H9 (cell line): ENCODE measurements around the gene CAMK2N2. TPM values are rescaled to one million over a fixed set of nuclear protein-coding genes. Genes with fewer than 3 reads are reported as not detected.

Experiments
- DNase-seq: peaks from one replicate; pipeline ENCODE4 v3.0.0-alpha.2; 2017
- H2AFZ ChIP-seq: one replicate; pipeline ENCODE4 v1.6.1; 2013; ENCODE audit warnings: mild to moderate bottlenecking, low read length, control low read depth, moderate library complexity
- H2AK5ac ChIP-seq: 2 replicates; pipeline ENCODE4 v1.6.1; 2013; ENCODE audit warnings: low read length, control low read depth, mixed read lengths; ENCODE audit not compliant: insufficient read length
- H2BK120ac ChIP-seq: one replicate; pipeline ENCODE4 v1.6.1; 2013; ENCODE audit warnings: low read depth, mild to moderate bottlenecking, low read length, control low read depth, inconsistent platforms; ENCODE audit not compliant: poor library complexity, severe bottlenecking
- H2BK12ac ChIP-seq: 2 replicates; pipeline ENCODE4 v1.6.1; 2013; ENCODE audit warnings: low read length, control low read depth, mixed read lengths, low read depth; ENCODE audit not compliant: insufficient read length
- H2BK15ac ChIP-seq: 2 replicates; pipeline ENCODE4 v1.6.1; 2013; ENCODE audit warnings: low read depth, low read length, control low read depth
- H2BK20ac ChIP-seq: one replicate; pipeline ENCODE4 v1.6.1; 2013; ENCODE audit warnings: low read depth, mild to moderate bottlenecking, low read length, control low read depth, inconsistent platforms; ENCODE audit not compliant: poor library complexity, severe bottlenecking
- H2BK5ac ChIP-seq: 2 replicates; pipeline ENCODE4 v1.6.1; 2013; ENCODE audit warnings: low read length, control low read depth, mixed read lengths; ENCODE audit not compliant: insufficient read length
- H3K14ac ChIP-seq: 2 replicates; pipeline ENCODE4 v1.6.1; 2013; ENCODE audit warnings: low read length, control low read depth; ENCODE audit not compliant: insufficient read depth
- H3K18ac ChIP-seq: 2 replicates; pipeline ENCODE4 v1.6.1; 2013; ENCODE audit warnings: low read depth, mild to moderate bottlenecking, mixed read lengths, low read length, control low read depth; ENCODE audit not compliant: insufficient read length
- H3K23ac ChIP-seq: 2 replicates; pipeline ENCODE4 v1.6.1; 2013; ENCODE audit warnings: low read length, control low read depth, mixed read lengths, low read depth; ENCODE audit not compliant: insufficient read length
- H3K23me2 ChIP-seq: 2 replicates; pipeline ENCODE4 v1.6.1; 2013; ENCODE audit warnings: low read depth, mild to moderate bottlenecking, mixed read lengths, low read length, control low read depth; ENCODE audit not compliant: insufficient read length, poor library complexity, severe bottlenecking
- H3K27ac ChIP-seq: 2 replicates; pipeline ENCODE4 v1.5.1; 2013; ENCODE audit warnings: low read length, control low read depth, mixed read lengths, low read depth; ENCODE audit not compliant: insufficient read length
- H3K27me3 ChIP-seq: 2 replicates; pipeline ENCODE4 v1.6.1; 2013; ENCODE audit warnings: low read length, control low read depth, inconsistent platforms; ENCODE audit not compliant: insufficient read depth
- H3K4ac ChIP-seq: 2 replicates; pipeline ENCODE4 v1.6.1; 2013; ENCODE audit warnings: low read depth, mild to moderate bottlenecking, control low read depth, inconsistent platforms, low read length, moderate library complexity
- H3K4me1 ChIP-seq: 2 replicates; pipeline ENCODE4 v1.6.1; 2013; ENCODE audit warnings: low read length, control low read depth, inconsistent platforms; ENCODE audit not compliant: insufficient read depth
- H3K4me2 ChIP-seq: 2 replicates; pipeline ENCODE4 v1.6.1; 2013; ENCODE audit warnings: low read length, control low read depth, mixed read lengths; ENCODE audit not compliant: insufficient read length, insufficient read depth
- H3K56ac ChIP-seq: 2 replicates; pipeline ENCODE4 v1.6.1; 2013; ENCODE audit warnings: low read depth, mild to moderate bottlenecking, mixed read lengths, low read length, control low read depth; ENCODE audit not compliant: insufficient read length
- H3K79me1 ChIP-seq: 2 replicates; pipeline ENCODE4 v1.6.1; 2013; ENCODE audit warnings: low read depth, mild to moderate bottlenecking, moderate library complexity, low read length, control low read depth, inconsistent platforms; ENCODE audit not compliant: insufficient read depth, poor library complexity, severe bottlenecking
- H3K79me2 ChIP-seq: 2 replicates; pipeline ENCODE4 v1.6.1; 2013; ENCODE audit warnings: low read length, control low read depth, inconsistent platforms; ENCODE audit not compliant: insufficient read depth
- H3K9ac ChIP-seq: 2 replicates; pipeline ENCODE4 v1.6.1; 2013; ENCODE audit warnings: low read length, control low read depth, mixed read lengths; ENCODE audit not compliant: insufficient read length; ENCODE audit errors: extremely low read depth
- H3K9me3 ChIP-seq: one replicate; pipeline ENCODE4 v1.6.1; 2013; ENCODE audit warnings: low read depth, low read length, inconsistent platforms; ENCODE audit not compliant: control insufficient read depth
- H3T11ph ChIP-seq: one replicate; pipeline ENCODE4 v1.6.1; 2013; ENCODE audit warnings: mild to moderate bottlenecking, low read length, control low read depth, inconsistent platforms
- H4K20me1 ChIP-seq: one replicate; pipeline ENCODE4 v1.6.1; 2013; ENCODE audit not compliant: control insufficient read depth, insufficient read length, insufficient read depth
- H4K5ac ChIP-seq: 2 replicates; pipeline ENCODE4 v1.6.1; 2013; ENCODE audit warnings: low read depth, mild to moderate bottlenecking, mixed read lengths, low read length, control low read depth; ENCODE audit not compliant: insufficient read length
- H4K8ac ChIP-seq: replicated peaks from 2 replicates; pipeline ENCODE4 v1.6.1; 2013; ENCODE audit warnings: low read length, control low read depth, mixed read lengths, low read depth; ENCODE audit not compliant: insufficient read length
- H4K91ac ChIP-seq: 2 replicates; pipeline ENCODE4 v1.6.1; 2013; ENCODE audit warnings: low read depth, mild to moderate bottlenecking, moderate library complexity, mixed read lengths, low read length, control low read depth; ENCODE audit not compliant: insufficient read length
- H3K27ac Mint-ChIP-seq, 3 experiments: 2 replicates in 2 of 3; 3 replicates in 1 of 3; pipeline ENCODE4 v1.8.0; 2020 to 2021; ENCODE audit warnings: mixed read lengths in 3 of 3, mild to moderate bottlenecking in 1 of 3, moderate library complexity in 1 of 3
- H3K27me3 Mint-ChIP-seq: 2 replicates; pipeline ENCODE4 v1.8.0; 2021; ENCODE audit warnings: low read depth, mild to moderate bottlenecking, moderate library complexity, mixed read lengths
- H3K36me3 Mint-ChIP-seq, 3 experiments: 2 replicates in 2 of 3; 3 replicates in 1 of 3; pipeline ENCODE4 v1.8.0; 2020 to 2021; ENCODE audit warnings: low read depth in 3 of 3, mixed read lengths in 3 of 3; ENCODE audit not compliant: insufficient read depth in 1 of 3
- H3K4me1 Mint-ChIP-seq, 2 experiments: 2 replicates each; pipeline ENCODE4 v1.8.0; 2020; ENCODE audit warnings: mixed read lengths in 2 of 2
- H3K4me3 Mint-ChIP-seq, 2 experiments: 2 replicates in 1 of 2; 3 replicates in 1 of 2; pipeline ENCODE4 v1.8.0; 2020 to 2021; ENCODE audit warnings: mild to moderate bottlenecking in 2 of 2, mixed read lengths in 2 of 2, moderate library complexity in 1 of 2
- H3K9me3 Mint-ChIP-seq, 2 experiments: 2 replicates in 1 of 2; 3 replicates in 1 of 2; pipeline ENCODE4 v1.8.0; 2020; ENCODE audit warnings: mild to moderate bottlenecking in 2 of 2, mixed read lengths in 2 of 2, moderate library complexity in 1 of 2
- CTCF ChIP-seq: fragments of 200-600 bp; sonication (generic); conservative IDR thresholded peaks from 3 replicates; pipeline ENCODE4 v1.8.0; 2021; ENCODE audit warnings: antibody characterized with exemption, mild to moderate bottlenecking
- WGBS: extraction: QIAGEN DNeasy Blood & Tissue Kit; methylation state at CpG from one replicate; pipeline ENCODE4 v1.1.7; 2013; ENCODE audit warnings: missing lambda C conversion rate, low lambda C conversion rate, mixed read lengths; ENCODE audit not compliant: insufficient read length; ENCODE audit errors: extremely low coverage; 5-methylcytosine and 5-hydroxymethylcytosine counted together
- total RNA-seq: library from RNA; stranded (reverse); gene quantifications from 2 replicates; pipeline ENCODE4 v1.2.1, GENCODE V29; 2021

Gene CAMK2N2
- total RNA-seq, 1 experiment from 2014 or later: 12.6 TPM

- no peak overlapping the region for H4K5ac ChIP-seq
- TF ChIP-seq CTCF: no peak
- no peak overlapping the region for H2AK5ac ChIP-seq
- peaks cover 2 to 10% of the 10 kb centered on the region in 2 experiments for H3K4me1 Mint-ChIP-seq
- H3K27ac Mint-ChIP-seq: no peak overlapping the region; a peak in 1 of 7 replicates
- no peak overlapping the region for H3K4me2 ChIP-seq
- no peak overlapping the region for H2BK20ac ChIP-seq
- H3K9me3 Mint-ChIP-seq: no peaks in the 10 kb centered on the region
- no peak overlapping the region for H2AFZ ChIP-seq
- peak overlapping the region in 1 of 2 experiments; percentile 83; a peak in 1 of 5 replicates for H3K4me3 Mint-ChIP-seq
- H3K9me3 ChIP-seq: no peaks in the 10 kb centered on the region
- H2BK5ac ChIP-seq: no peak overlapping the region
- peaks cover 37% of the 10 kb centered on the region for H3K27me3 ChIP-seq
- H4K8ac ChIP-seq: no peak overlapping the region
- H3K79me2 ChIP-seq: no peaks in the 10 kb centered on the region
- H3K36me3 Mint-ChIP-seq: no peaks in the 10 kb centered on the region
- H3K27me3 Mint-ChIP-seq: peaks cover 60% of the 10 kb centered on the region
- no peak overlapping the region for H2BK120ac ChIP-seq
- no peak overlapping the region for H3T11ph ChIP-seq
- no peaks in the 10 kb centered on the region for H4K20me1 ChIP-seq
- H4K91ac ChIP-seq: no peak overlapping the region
- H3K56ac ChIP-seq: no peak overlapping the region
- no peak overlapping the region for H2BK15ac ChIP-seq
- no peak overlapping the region for H3K23ac ChIP-seq
- DNase-seq: no peak
- peaks cover 15% of the 10 kb centered on the region for H3K23me2 ChIP-seq
- H3K4ac ChIP-seq: no peak overlapping the region
- no peak overlapping the region for H3K27ac ChIP-seq
- no peaks in the 10 kb centered on the region for H3K79me1 ChIP-seq
- H3K4me1 ChIP-seq: no peaks in the 10 kb centered on the region
- H3K14ac ChIP-seq: no peak overlapping the region
- no peak overlapping the region for H3K9ac ChIP-seq
- no peak overlapping the region for H2BK12ac ChIP-seq
- WGBS: no CpG with 5 or more reads among the region's 3 CpGs
- no peak overlapping the region for H3K18ac ChIP-seq
Measured at GRCh38 chr3:184231671-184232070, 29.7 kb downstream of the CAMK2N2 start.
